Skeletal muscle tissue (tissue), 4 donors: Measurements from ENCODE around the gene KCNQ2. TPM values are rescaled to one million over a fixed set of nuclear protein-coding genes. Genes with fewer than 3 reads are reported as not detected.

Source experiments
- H3K27ac ChIP-seq: one replicate; pipeline ENCODE4 v1.7.0; 2013; ENCODE audit warnings: mild to moderate bottlenecking, low read depth, low read length, inconsistent platforms
- H3K27me3 ChIP-seq, 3 donors: one replicate each; pipeline ENCODE4 v1.7.0; 2013; ENCODE audit warnings: low read length in 3 of 3; ENCODE audit not compliant: control insufficient read depth in 3 of 3, insufficient read depth in 3 of 3
- H3K36me3 ChIP-seq, 3 donors: one replicate each; pipeline ENCODE4 v1.7.0; 2013; ENCODE audit warnings: low read length in 3 of 3; ENCODE audit not compliant: control insufficient read depth in 3 of 3, insufficient read depth in 3 of 3
- H3K4me1 ChIP-seq, 3 donors: one replicate each; pipeline ENCODE4 v1.7.0; 2013; ENCODE audit warnings: low read length in 3 of 3, mild to moderate bottlenecking in 3 of 3; ENCODE audit not compliant: control insufficient read depth in 3 of 3, insufficient read depth in 3 of 3
- H3K4me3 ChIP-seq, 3 donors: one replicate each; pipeline ENCODE4 v1.7.0; 2013; ENCODE audit warnings: low read length in 3 of 3
- H3K9ac ChIP-seq, 3 donors: one replicate each; pipeline ENCODE4 v1.7.0; 2013; ENCODE audit warnings: low read length in 3 of 3, mild to moderate bottlenecking in 3 of 3, moderate library complexity in 2 of 3, low read depth in 1 of 3
- H3K9me3 ChIP-seq, 3 donors: one replicate each; pipeline ENCODE4 v1.7.0; 2013; ENCODE audit warnings: low read length in 3 of 3; ENCODE audit not compliant: control insufficient read depth in 3 of 3
- total RNA-seq: library from RNA; depleted of rRNA; stranded (reverse); fragments of >200 nt; gene quantifications from one replicate; pipeline ENCODE4 v1.2.3, GENCODE V29; 2014
- donor health status: Osteomylitis.

The KCNQ2 gene
- total RNA-seq, 1 donor from 2014 or later: 1.6 TPM

DNA sequence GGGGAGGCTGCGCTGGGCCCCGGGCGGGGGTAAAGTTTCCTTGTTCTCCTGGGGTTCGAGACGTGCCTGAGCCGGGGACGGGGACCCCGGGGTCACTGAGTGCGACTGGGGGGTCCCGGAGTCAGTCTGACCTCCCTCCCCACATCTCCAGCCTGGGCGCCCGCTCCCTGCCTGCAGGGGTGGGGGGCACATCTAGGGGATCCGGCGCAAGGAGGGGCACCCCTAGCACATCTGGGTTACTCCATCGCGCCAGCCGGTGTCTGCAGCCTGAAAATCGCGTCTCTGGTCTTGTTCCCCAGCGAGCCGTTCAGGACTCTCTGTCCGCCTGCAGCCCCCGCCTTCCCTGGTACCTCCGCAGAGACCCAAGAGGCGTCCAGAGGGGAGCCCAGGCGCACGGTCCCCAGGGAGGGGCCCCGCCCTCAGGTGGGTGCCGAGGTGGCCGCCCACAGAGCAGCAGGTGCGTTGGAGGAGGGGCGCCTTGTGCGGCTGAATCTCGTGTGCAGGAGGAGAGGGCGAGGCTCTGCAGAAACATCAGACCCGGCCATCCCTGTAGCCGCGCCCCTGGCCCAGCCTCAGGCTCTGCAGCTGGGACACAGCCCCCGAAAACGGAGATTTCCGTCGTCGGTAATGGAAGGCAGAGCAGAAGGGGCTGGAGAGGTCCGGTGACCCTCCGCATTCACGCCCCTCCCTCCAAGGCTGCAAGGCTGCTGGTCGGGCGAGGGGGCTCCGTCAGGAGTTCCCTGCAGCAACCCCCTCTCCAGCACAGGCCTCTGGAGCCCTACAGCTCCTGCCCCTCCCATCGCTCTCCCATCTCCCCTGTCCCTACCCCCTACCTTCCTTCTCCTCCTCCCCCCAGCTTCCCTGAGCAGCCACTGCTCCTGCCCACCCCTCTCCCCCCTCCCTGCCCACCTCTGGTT, 110.7 kb downstream of the KCNQ2 start:
- H3K9ac ChIP-seq: no peak overlapping the region
- H3K27me3 ChIP-seq: peaks cover 46 to 66% (median 60%) of the 10 kb centered on the region in 3 donors
- no peak overlapping the region for H3K27ac ChIP-seq
- H3K36me3 ChIP-seq: no peaks in the 10 kb centered on the region
- H3K9me3 ChIP-seq: no peaks in the 10 kb centered on the region
- H3K4me3 ChIP-seq: no peak overlapping the region
- no peaks in the 10 kb centered on the region for H3K4me1 ChIP-seq

- Histone ChIP-seq H3K9ac (no peak within 1 kb of the TSS), H3K9me3 (no peaks in the 10 kb centered on the region), H3K36me3 (no peaks in the 10 kb centered on the region), H3K27ac (no peak within 1 kb of the TSS), H3K4me3 (no peak within 1 kb of the TSS), H3K27me3 (peaks cover 46 to 70% (median 60%) of the 10 kb centered on the region in 3 donors), H3K4me1 (no peaks in the 10 kb centered on the region)
Observed at GRCh38 chr20:63360850-63361518, 111.5 kb downstream of the KCNQ2 start, which contains the start of gene CHRNA4. Gene CHRNA4, minus strand, starts transcription at chr20:63361349. Its CDS starts 184 bp downstream, at chr20:63361165.

DNA sequence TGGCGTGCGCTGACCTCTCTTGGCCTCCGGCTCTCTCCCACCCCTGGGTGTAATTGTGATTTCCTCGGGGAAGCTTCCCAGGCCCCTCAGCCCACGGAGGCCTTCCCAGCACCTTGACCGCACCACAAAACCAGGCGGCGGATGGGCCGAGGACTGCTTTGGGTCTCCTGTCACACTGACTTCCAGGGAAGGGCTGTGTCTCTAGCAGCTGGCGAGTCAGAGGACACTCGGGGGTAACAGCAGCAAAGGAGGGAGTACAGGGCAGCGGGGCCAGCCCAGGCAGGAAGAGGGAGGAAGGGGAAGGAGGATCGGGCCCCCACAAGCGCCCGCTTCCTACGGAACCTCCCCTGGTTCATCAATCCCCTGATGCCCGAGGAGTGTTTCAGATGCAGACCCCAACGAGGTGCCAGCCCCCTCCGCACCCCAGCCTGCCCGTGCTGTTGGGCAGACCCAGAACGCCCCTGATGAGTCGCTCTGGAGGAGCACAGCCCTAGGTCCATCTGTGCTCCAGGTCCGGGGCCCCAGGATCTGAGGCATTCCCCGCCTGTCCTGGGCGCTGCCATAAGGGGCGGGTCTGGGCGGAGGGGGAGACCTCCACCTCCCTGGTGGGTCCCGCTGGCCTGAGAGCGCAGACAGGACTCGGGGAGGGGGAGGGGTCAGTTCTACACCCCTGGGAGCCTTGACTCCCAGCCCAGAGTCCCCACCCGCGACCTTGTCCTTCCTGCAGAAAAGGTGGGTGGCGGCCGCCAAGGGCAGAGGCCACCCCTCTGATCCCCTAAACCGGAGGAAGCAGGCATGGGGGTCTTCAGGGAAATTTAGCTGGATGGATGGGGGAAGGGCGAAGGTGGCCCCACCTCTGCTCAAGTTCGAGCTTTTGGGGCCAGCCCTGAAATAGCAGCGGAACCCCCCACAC, 112.3 kb downstream of the KCNQ2 start:
- no peak overlapping the region for H3K27ac ChIP-seq
- no peak overlapping the region for H3K9ac ChIP-seq
- H3K9me3 ChIP-seq: no peaks in the 10 kb centered on the region
- no peaks in the 10 kb centered on the region for H3K4me1 ChIP-seq
- H3K36me3 ChIP-seq: no peaks in the 10 kb centered on the region
- peaks cover 51 to 73% (median 55%) of the 10 kb centered on the region in 3 donors for H3K27me3 ChIP-seq
- H3K4me3 ChIP-seq: no peak overlapping the region

DNA sequence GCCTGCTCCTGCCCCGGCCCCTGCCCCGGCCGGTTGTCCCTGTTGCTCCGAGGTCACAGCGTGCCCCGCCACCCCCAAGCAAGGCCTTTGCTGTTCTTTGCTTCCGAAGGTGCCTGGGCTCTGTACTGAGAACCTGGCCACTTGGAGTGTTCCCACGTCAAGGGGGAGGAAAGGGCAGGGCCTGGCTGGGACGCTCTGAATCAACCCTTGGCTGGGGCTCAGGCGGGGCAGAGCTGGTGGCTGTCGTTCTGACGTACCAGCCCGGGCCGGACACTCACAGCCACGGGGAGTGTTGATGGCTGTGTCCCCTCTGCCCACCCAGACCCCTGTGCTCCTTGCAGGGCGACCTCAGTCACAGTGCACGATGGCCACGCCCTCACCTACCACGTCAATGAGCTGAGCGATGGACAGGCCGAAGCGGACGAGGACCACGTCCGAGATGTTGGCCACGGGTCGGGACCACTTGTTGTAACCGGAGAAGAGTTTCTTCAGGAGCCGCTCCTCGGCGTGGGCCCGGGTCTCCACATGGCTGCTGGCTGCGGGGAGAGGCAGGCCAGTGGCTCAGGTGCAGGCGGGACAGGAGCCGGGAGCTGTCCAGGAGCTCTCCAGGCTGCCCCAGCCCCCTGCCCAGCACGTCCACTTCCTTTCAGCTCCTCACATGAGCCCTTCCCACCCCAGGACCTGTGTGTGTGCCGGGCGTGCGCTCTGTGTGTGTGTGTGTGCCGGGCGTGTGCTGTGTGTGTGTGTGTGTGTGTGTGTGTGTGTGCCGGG, 113.1 kb downstream of the KCNQ2 start:
- no peaks in the 10 kb centered on the region for H3K4me1 ChIP-seq
- no peak overlapping the region for H3K9ac ChIP-seq
- H3K27me3 ChIP-seq: peaks cover 57 to 78% (median 59%) of the 10 kb centered on the region in 3 donors
- no peak overlapping the region for H3K27ac ChIP-seq
- H3K4me3 ChIP-seq: no peak overlapping the region
- no peaks in the 10 kb centered on the region for H3K36me3 ChIP-seq
- H3K9me3 ChIP-seq: no peaks in the 10 kb centered on the region

DNA sequence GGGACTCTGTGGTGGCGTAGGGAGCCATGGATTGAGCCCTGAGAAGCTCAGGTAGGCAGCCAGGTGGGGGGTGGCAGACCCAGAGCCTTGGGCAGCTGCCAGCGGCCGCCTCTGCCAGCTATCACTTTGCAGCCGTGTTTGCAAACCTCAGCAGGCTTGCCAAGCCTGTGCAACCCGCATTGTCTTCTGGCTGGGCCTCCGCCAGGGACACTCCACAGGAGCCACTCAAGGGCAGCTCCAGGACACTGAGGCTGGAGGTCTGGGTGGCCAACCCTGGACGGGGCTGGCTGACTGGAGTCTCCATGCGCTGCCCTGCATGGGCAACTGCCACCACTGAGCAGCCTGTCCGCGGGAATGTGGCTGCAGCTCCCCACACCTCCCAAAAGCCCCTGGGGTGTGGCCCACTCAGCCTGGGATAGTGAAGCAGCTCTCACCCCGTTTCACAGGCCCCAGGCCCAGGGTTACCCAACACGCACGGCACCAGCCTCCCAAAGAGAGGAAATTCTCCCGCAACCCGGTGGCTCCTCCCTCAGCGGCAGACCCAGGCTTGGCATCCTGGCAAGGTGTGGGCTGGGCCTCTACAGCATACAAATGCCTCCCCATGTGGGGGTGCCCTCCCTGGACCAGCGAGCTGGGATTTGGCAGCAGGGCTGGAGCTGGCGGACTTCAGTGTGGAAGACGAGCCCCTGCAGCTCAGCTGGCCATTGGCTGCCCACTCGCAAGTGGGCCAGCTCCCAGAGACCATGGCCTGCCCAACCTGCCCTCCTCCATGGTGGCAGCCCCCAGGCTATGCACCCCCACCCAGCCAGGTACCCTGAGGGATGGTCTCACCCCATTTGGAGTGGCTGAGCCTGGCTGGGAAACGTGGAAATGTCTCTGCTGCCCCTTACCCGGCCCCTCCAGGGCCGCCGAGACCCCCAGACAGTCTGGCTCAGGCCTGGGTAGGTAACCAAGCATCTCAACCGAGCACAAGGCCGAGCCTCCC, 114.2 kb downstream of the KCNQ2 start:
- Histone ChIP-seq H3K9me3 (no peaks in the 10 kb centered on the region), H3K9ac (no peak overlapping the region), H3K27ac (no peak overlapping the region), H3K36me3 (no peaks in the 10 kb centered on the region), H3K4me1 (no peaks in the 10 kb centered on the region), H3K27me3 (peaks cover 49 to 70% (median 59%) of the 10 kb centered on the region in 3 donors), H3K4me3 (no peak overlapping the region)

DNA sequence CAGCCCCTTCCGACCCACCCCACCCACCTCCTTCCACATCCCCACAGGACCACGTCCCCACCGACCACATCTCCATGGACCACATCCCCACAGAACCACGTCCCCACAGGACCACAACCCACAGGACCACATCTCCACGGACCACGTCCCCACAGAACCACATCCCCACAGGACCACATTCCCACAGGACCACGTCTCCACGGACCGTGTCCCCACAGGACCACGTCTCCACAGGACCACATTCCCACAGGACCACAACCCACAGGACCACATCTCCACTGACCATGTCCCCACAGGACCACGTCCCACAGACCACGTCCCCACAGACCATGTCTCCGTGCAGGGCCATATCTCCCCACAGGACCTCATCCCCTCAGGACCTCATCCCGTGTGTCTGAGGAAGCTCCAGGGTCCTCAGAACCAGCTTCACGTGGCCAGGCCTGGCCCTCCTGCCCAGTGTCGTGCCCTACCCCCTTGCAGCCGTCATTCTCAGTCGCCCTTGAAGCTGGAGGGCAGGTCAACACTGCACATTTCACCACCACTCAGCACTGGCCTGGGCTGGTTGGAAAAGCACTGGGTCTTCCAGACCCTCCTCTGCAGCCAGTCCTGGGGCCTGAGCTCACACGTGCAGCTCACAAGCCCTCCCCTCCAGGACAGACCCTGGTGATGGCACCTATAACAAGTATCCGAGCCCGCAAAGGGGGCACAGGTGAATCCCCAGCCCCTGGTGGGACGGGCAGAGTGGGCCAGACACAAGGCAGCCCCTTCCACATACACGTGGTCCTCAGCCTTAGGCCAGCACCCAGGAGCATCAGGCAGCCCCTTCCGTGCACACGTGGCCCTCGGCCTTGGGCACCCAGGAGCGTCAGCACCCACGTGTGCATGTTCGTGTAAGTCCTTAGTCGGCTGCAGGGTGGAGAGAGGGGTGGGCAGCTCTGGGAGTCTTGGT, 115.2 kb downstream of the KCNQ2 start:
- H3K4me3 ChIP-seq: no peak overlapping the region
- no peak overlapping the region for H3K9ac ChIP-seq
- H3K27me3 ChIP-seq: peaks cover 49 to 69% (median 53%) of the 10 kb centered on the region in 3 donors
- no peaks in the 10 kb centered on the region for H3K9me3 ChIP-seq
- no peaks in the 10 kb centered on the region for H3K36me3 ChIP-seq
- H3K27ac ChIP-seq: no peak overlapping the region
- H3K4me1 ChIP-seq: no peaks in the 10 kb centered on the region

DNA sequence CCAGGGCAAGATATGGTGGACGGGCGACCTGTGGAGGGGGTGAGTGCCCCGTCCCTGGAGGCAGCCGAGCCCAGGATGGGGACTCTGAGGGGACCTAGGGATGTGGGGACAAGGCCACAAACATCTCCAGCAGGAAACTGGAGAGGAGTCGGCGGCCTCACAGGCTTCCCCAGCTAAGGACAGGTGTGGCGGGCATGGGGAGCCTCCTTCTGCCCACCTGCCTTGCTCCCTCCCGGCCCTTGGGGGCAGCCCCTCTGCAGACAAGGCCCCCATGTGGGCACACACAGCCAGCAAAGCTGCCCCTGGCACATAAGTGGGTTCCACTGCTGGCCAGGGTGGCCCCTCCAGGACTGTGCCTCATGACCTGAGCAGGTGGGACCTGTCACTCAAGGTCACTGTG, 115.9 kb downstream of the KCNQ2 start:
- H3K27me3 ChIP-seq: peaks cover 51 to 67% (median 55%) of the 10 kb centered on the region in 3 donors
- H3K27ac ChIP-seq: no peak overlapping the region
- no peaks in the 10 kb centered on the region for H3K9me3 ChIP-seq
- no peak overlapping the region for H3K9ac ChIP-seq
- H3K4me1 ChIP-seq: no peaks in the 10 kb centered on the region
- H3K36me3 ChIP-seq: no peaks in the 10 kb centered on the region
- no peak overlapping the region for H3K4me3 ChIP-seq

DNA sequence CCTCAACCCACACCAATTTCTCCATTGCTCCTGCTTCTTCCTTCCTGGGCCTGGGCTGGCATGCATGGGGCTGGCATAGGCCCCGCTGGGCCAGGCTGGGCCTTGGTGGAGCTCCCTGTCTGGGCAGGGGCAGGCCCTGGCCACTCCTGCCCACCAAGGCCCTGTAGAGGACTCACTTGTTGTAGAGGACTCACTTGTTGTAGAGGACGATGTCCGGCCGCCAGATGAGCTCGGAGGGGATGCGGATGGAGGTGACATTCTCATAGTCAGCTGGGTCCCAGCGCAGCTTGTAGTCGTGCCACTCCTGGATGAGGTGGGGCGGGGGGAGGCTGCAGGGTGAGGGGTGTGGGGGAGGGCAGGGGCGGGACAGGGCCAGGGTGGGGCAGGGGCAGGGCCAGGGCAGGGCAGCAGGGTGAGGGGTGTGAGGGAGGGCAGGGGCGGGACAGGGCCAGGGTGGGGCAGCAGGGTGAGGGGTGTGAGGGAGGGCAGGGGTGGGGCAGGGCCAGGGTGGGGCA, 116.6 kb downstream of the KCNQ2 start:
- Histone ChIP-seq H3K9me3 (no peaks in the 10 kb centered on the region), H3K4me3 (no peak overlapping the region), H3K27ac (no peak overlapping the region), H3K27me3 (peaks cover 49 to 66% (median 55%) of the 10 kb centered on the region in 3 donors), H3K4me1 (no peaks in the 10 kb centered on the region), H3K9ac (no peak overlapping the region), H3K36me3 (no peaks in the 10 kb centered on the region)
